ENCODE measurements around the gene SLC17A3. TPM values are rescaled to one million over a fixed set of nuclear protein-coding genes. Genes with fewer than 3 reads are reported as not detected.

The SLC17A3 gene
- total RNA-seq, 1 donor from 2014 or later, result not detected

DNA sequence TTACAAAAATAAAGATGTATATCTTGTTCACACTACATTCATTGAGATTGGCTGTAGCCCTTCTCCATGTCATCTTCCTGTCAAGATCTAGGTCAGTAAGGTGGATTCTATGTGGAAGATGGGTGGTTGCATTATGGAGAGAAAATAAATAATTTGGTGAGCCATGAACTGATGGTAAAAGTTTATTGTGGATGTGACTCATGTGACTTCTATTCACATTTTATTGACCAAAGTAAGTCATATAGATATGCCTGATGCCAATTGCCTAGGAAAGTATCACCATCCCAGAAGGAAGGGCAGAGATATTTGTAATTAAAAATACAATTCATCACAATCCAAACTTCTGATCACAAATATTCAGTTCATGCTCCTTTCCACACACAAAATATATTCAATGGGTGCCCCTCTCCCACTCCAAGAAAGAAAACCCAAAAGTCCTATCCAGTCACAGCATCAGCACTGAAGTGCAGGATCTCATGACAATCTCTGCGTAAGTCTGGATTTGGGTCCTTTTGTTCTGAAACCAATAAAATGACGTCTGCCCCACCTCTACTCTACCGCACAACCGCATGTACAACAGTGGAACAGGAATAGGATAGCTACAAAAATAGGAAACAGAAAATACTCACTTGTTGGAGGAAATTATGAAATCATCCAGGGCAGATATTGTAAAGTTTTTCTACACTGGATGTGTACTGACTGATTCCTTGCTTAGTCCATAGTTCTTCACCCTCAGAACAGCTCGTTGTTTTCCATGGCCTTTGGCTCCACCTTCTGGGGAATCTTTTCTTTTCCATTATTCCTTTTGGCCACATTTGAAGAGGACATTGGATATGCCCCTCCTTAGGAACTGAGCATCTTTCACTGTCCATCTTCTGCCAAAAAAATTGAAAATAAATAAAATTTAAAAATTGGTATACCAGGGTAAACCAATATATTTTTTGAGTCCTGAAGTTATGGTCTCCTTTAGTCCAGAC, 16.1 kb upstream of the SLC17A3 start:
- no peaks in the 10 kb centered on the region for H3K36me3 ChIP-seq (ENCODE audit: control insufficient read depth, insufficient read depth, low read length)
- H3K4me3 ChIP-seq (ENCODE audit: low read depth, low read length), result no peak overlapping the region
- TF ChIP-seq, protein P1, sequence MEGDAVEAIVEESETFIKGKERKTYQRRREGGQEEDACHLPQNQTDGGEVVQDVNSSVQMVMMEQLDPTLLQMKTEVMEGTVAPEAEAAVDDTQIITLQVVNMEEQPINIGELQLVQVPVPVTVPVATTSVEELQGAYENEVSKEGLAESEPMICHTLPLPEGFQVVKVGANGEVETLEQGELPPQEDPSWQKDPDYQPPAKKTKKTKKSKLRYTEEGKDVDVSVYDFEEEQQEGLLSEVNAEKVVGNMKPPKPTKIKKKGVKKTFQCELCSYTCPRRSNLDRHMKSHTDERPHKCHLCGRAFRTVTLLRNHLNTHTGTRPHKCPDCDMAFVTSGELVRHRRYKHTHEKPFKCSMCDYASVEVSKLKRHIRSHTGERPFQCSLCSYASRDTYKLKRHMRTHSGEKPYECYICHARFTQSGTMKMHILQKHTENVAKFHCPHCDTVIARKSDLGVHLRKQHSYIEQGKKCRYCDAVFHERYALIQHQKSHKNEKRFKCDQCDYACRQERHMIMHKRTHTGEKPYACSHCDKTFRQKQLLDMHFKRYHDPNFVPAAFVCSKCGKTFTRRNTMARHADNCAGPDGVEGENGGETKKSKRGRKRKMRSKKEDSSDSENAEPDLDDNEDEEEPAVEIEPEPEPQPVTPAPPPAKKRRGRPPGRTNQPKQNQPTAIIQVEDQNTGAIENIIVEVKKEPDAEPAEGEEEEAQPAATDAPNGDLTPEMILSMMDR (IDR thresholded peaks at IDR 0.05; ENCODE audit: insufficient read depth, low read length, poor library complexity, severe bottlenecking), result peak; percentile 60
- no peaks in the 10 kb centered on the region for H3K27me3 ChIP-seq (ENCODE audit: control insufficient read depth, insufficient read depth, low read length)
- DNase-seq (ENCODE audit: low read depth), result peak; percentile 31

DNA sequence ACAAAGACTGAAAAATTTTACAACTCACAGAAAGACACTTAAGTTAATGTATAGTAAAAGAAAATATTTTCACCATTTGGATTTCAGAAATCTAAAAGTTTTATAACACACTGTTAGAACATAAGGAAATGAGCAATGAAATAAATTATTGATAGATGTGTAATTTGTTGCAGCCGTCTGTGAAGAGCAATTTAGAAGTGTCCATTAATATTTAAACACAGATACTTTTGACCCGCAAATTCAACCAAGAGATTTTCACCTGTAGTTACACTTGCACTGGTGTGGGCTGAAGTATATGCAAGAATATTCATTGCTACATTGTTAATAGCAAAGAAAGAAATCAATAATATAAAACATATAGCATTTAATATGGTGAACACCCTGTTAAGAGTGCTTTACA, 14.6 kb upstream of the SLC17A3 start:
- Histone ChIP-seq H3K36me3 (ENCODE audit: control insufficient read depth, insufficient read depth, low read length) (no peaks in the 10 kb centered on the region), H3K27me3 (ENCODE audit: control insufficient read depth, insufficient read depth, low read length) (no peaks in the 10 kb centered on the region), H3K4me3 (ENCODE audit: low read depth, low read length) (no peak overlapping the region)
- TF ChIP-seq, protein P1 (IDR thresholded peaks at IDR 0.05; ENCODE audit: insufficient read depth, low read length, poor library complexity, severe bottlenecking), result no peak
- no peak for DNase-seq (ENCODE audit: low read depth)

DNA sequence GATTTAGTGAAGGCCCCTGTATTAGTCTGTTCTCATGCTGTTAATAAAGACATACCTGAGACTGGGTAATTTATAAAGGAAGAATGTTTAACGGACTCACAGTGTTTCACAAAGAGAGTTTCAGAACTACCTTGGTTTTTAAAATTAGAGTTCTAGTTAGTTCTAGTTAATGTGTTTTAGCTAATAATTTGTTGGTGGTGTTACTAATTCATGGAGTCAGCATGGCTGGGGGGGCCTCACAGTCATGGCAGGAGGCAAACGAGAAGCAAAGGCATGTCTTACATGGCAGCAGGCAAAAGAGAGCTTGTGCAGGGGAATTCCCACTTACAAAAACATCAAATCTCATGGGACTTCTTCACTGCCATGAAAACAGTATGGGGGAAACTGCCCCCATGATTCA, 12.0 kb upstream of the SLC17A3 start:
- DNase-seq (ENCODE audit: low read depth), result no peak
- TF ChIP-seq, protein P1 (IDR thresholded peaks at IDR 0.05; ENCODE audit: insufficient read depth, low read length, poor library complexity, severe bottlenecking), result no peak
- no peak overlapping the region for H3K4me3 ChIP-seq (ENCODE audit: low read depth, low read length)
- H3K36me3 ChIP-seq (ENCODE audit: control insufficient read depth, insufficient read depth, low read length), result no peaks in the 10 kb centered on the region
- H3K27me3 ChIP-seq (ENCODE audit: control insufficient read depth, insufficient read depth, low read length), result no peaks in the 10 kb centered on the region

DNA sequence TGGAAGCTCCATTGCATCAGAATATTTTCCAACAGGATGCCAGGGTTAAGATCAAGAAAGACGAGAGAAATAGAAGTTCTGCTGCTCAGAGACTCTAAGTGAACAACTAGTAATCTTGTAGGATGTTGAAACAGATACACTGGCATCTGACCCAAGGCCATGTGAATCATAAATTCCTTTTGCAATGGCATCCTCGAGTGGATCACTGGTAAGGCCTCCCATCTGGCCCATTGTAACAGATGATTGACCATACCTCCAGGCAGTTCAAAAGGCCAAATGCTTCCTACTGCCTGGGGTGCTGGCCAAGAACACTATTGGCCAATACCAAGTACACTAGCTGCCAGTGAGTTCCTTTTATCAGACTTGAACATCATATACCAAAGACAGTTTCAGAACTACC, 9.9 kb upstream of the SLC17A3 start:
- DNase-seq (ENCODE audit: low read depth), result peak; percentile 93
- TF ChIP-seq, protein P1 (IDR thresholded peaks at IDR 0.05; ENCODE audit: insufficient read depth, low read length, poor library complexity, severe bottlenecking), result no peak
- no peaks in the 10 kb centered on the region for H3K36me3 ChIP-seq (ENCODE audit: control insufficient read depth, insufficient read depth, low read length)
- H3K4me3 ChIP-seq (ENCODE audit: low read depth, low read length), result no peak overlapping the region
- H3K27me3 ChIP-seq (ENCODE audit: control insufficient read depth, insufficient read depth, low read length), result no peaks in the 10 kb centered on the region

DNA sequence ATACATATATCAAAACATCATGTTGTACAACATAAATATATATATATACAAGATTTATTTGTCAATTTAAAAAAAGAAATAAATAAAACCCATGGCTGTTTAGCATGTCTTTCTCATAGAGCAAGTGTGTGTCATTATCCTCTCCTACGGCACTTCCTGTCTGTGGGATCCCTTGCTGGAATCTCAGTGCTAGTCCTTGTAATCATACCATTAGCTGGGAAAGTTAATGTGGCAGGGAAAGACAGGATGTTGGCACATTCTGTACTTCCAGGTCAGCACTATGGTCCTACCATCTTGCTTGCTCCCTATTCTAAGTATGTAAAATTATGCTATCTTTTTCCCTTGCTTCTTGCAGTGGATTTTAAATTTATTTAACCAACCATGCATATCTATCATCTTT, 9.5 kb upstream of the SLC17A3 start:
- no peak overlapping the region for H3K4me3 ChIP-seq (ENCODE audit: low read depth, low read length)
- no peaks in the 10 kb centered on the region for H3K36me3 ChIP-seq (ENCODE audit: control insufficient read depth, insufficient read depth, low read length)
- DNase-seq (ENCODE audit: low read depth), result peak; percentile 37
- no peaks in the 10 kb centered on the region for H3K27me3 ChIP-seq (ENCODE audit: control insufficient read depth, insufficient read depth, low read length)
- TF ChIP-seq, protein P1 (IDR thresholded peaks at IDR 0.05; ENCODE audit: insufficient read depth, low read length, poor library complexity, severe bottlenecking), result no peak

Measured in kidney epithelial cell (primary cell).